ENCODE data around the gene TWIST2. TPM values are rescaled to one million over a fixed set of nuclear protein-coding genes. Genes with fewer than 3 reads are reported as not detected.

TWIST2 gene
- total and polyA plus RNA-seq, 9 of the 15 experiments (the other 6 are each of a cell fraction or from before 2014, with no cell fraction given): not detected

- Histone ChIP-seq H3K36me3 (ENCODE audit: control insufficient read depth, insufficient read depth, low read length) (no peaks in the 10 kb centered on the region), H2AFZ (ENCODE audit: low read depth, low read length) (no peak overlapping the region), H4K20me1 (replicated peaks; ENCODE audit: control insufficient read depth, insufficient read depth, low read length) (no peaks in the 10 kb centered on the region), H3K9ac (ENCODE audit: insufficient read depth in 1 of 2, low read depth in 2 of 2, low read length in 2 of 2) (no peak overlapping the region), H3K4me3 (no peak overlapping the region), H3K79me2 (ENCODE audit: control insufficient read depth, insufficient read depth, low read length) (no peaks in the 10 kb centered on the region), H3K27ac (ENCODE audit: extremely low read depth, low read depth, low read length) (no peak overlapping the region), H3K4me2 (ENCODE audit: insufficient read depth, low read length) (no peak overlapping the region), H3K9me1 (ENCODE audit: control insufficient read depth, insufficient read depth, low read length) (no peaks in the 10 kb centered on the region), H3K9me3 (replicated peaks; ENCODE audit: control insufficient read depth, insufficient read depth, low read depth, low read length) (no peaks in the 10 kb centered on the region), H3K27me3 (ENCODE audit: control insufficient read depth in 2 of 2, insufficient read depth in 2 of 2, low read length in 2 of 2) (peaks cover 0 to 46% of the 10 kb centered on the region in 2 experiments; a peak in 3 of 5 replicates), H3K4me1 (replicated peaks in 1 of 2; ENCODE audit: control insufficient read depth in 2 of 2, insufficient read depth in 2 of 2, low read length in 2 of 2) (no peaks in the 10 kb centered on the region)
- POLR2A ChIA-PET: no interaction called here
- 2% methylated on average over 7 of the region's 10 CpGs for WGBS (ENCODE audit: insufficient coverage, low coverage, missing lambda C conversion rate)
- ATAC-seq (no peak), DNase-seq (ENCODE audit: extremely low read depth in 1 of 4, low spot score in 3 of 4) (no peak), FAIRE-seq (no peak)
- CTCF ChIA-PET (ENCODE audit: low intra/inter-chr PET ratio): no interaction called here
- BruUV-seq (replicated peaks): no TSS peak
- in situ Hi-C loops (cut with MboI) (no loop called here), intact Hi-C loops (cut with micrococcal nuclease) (no loop called here)
- no peak for TF ChIP-seq CBX8 (IDR thresholded peaks at IDR 0.05; ENCODE audit: borderline replicate concordance, extremely low read depth, low read depth, low read length, poor library complexity, severe bottlenecking)
- TF ChIP-seq KLF6 (CRISPR knock-in tag; IDR thresholded peaks at IDR 0.05; ENCODE audit: borderline replicate concordance): no peak
- no peak for TF ChIP-seq ZNF274 (IDR thresholded peaks at IDR 0.05; ENCODE audit: borderline replicate concordance, low read depth, low read length)
- TF ChIP-seq FOXM1 (IDR thresholded peaks at IDR 0.05; ENCODE audit: low read depth): no peak
- TF ChIP-seq FOXM1 (CRISPR knock-in tag; IDR thresholded peaks at IDR 0.05; ENCODE audit: low read depth): no peak
- TF ChIP-seq, protein P1, sequence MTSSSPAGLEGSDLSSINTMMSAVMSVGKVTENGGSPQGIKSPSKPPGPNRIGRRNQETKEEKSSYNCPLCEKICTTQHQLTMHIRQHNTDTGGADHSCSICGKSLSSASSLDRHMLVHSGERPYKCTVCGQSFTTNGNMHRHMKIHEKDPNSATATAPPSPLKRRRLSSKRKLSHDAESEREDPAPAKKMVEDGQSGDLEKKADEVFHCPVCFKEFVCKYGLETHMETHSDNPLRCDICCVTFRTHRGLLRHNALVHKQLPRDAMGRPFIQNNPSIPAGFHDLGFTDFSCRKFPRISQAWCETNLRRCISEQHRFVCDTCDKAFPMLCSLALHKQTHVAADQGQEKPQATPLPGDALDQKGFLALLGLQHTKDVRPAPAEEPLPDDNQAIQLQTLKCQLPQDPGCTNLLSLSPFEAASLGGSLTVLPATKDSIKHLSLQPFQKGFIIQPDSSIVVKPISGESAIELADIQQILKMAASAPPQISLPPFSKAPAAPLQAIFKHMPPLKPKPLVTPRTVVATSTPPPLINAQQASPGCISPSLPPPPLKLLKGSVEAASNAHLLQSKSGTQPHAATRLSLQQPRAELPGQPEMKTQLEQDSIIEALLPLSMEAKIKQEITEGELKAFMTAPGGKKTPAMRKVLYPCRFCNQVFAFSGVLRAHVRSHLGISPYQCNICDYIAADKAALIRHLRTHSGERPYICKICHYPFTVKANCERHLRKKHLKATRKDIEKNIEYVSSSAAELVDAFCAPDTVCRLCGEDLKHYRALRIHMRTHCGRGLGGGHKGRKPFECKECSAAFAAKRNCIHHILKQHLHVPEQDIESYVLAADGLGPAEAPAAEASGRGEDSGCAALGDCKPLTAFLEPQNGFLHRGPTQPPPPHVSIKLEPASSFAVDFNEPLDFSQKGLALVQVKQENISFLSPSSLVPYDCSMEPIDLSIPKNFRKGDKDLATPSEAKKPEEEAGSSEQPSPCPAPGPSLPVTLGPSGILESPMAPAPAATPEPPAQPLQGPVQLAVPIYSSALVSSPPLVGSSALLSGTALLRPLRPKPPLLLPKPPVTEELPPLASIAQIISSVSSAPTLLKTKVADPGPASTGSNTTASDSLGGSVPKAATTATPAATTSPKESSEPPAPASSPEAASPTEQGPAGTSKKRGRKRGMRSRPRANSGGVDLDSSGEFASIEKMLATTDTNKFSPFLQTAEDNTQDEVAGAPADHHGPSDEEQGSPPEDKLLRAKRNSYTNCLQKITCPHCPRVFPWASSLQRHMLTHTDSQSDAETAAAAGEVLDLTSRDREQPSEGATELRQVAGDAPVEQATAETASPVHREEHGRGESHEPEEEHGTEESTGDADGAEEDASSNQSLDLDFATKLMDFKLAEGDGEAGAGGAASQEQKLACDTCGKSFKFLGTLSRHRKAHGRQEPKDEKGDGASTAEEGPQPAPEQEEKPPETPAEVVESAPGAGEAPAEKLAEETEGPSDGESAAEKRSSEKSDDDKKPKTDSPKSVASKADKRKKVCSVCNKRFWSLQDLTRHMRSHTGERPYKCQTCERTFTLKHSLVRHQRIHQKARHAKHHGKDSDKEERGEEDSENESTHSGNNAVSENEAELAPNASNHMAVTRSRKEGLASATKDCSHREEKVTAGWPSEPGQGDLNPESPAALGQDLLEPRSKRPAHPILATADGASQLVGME (CRISPR knock-in tag; IDR thresholded peaks at IDR 0.05): no peak
- TF ChIP-seq, protein P2, sequence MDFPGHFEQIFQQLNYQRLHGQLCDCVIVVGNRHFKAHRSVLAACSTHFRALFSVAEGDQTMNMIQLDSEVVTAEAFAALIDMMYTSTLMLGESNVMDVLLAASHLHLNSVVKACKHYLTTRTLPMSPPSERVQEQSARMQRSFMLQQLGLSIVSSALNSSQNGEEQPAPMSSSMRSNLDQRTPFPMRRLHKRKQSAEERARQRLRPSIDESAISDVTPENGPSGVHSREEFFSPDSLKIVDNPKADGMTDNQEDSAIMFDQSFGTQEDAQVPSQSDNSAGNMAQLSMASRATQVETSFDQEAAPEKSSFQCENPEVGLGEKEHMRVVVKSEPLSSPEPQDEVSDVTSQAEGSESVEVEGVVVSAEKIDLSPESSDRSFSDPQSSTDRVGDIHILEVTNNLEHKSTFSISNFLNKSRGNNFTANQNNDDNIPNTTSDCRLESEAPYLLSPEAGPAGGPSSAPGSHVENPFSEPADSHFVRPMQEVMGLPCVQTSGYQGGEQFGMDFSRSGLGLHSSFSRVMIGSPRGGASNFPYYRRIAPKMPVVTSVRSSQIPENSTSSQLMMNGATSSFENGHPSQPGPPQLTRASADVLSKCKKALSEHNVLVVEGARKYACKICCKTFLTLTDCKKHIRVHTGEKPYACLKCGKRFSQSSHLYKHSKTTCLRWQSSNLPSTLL (IDR thresholded peaks at IDR 0.05): no peak
- TF ChIP-seq ELF2 (CRISPR knock-in tag; IDR thresholded peaks at IDR 0.05): no peak
- no peak for TF ChIP-seq ZC3H11A (IDR thresholded peaks at IDR 0.05; ENCODE audit: low read depth, low read length)
- TF ChIP-seq ERF (CRISPR knock-in tag; IDR thresholded peaks at IDR 0.05): no peak
- no peak for TF ChIP-seq ZSCAN32 (CRISPR knock-in tag; IDR thresholded peaks at IDR 0.05)
- TF ChIP-seq ZNF740 (CRISPR knock-in tag; IDR thresholded peaks at IDR 0.05): no peak
- TF ChIP-seq ZNF740 (tag; IDR thresholded peaks at IDR 0.05): no peak
- no peak for TF ChIP-seq ZNF785 (CRISPR knock-in tag; IDR thresholded peaks at IDR 0.05)
Measured at GRCh38 chr2:238868067-238868524, 20.2 kb downstream of the TWIST2 start.

Data from K562 (cell line).